IPS-18c (cell line): ENCODE results near the gene PLCXD3.

Experiments
- H3K4me3 ChIP-seq: 2 replicates; pipeline ENCODE4 v1.7.0; 2013; ENCODE audit warnings: low read depth, mild to moderate bottlenecking, low read length, moderate library complexity; ENCODE audit not compliant: insufficient read depth
- H3K9me3 ChIP-seq: one replicate; pipeline ENCODE4 v1.6.1; 2013; ENCODE audit warnings: mild to moderate bottlenecking, low read length, moderate library complexity; ENCODE audit not compliant: control insufficient read depth, insufficient read depth

The PLCXD3 gene

GRCh38 chr5:41432481-41433253 is 77.7 kb downstream of the PLCXD3 start:
- Histone ChIP-seq H3K4me3 (no peak overlapping the region), H3K9me3 (no peaks in the 10 kb centered on the region)

GRCh38 chr5:41427505-41427904 is 82.9 kb downstream of the PLCXD3 start:
- Histone ChIP-seq H3K4me3 (no peak overlapping the region), H3K9me3 (no peaks in the 10 kb centered on the region)

GRCh38 chr5:41425736-41426135 is 84.7 kb downstream of the PLCXD3 start:
- no peak overlapping the region for H3K4me3 ChIP-seq
- H3K9me3 ChIP-seq = no peaks in the 10 kb centered on the region

GRCh38 chr5:41420492-41421067 is 89.8 kb downstream of the PLCXD3 start:
- Histone ChIP-seq H3K9me3 (no peaks in the 10 kb centered on the region), H3K4me3 (no peak overlapping the region)

GRCh38 chr5:41418220-41419031 is 92.0 kb downstream of the PLCXD3 start:
- H3K4me3 ChIP-seq = no peak overlapping the region
- H3K9me3 ChIP-seq = no peaks in the 10 kb centered on the region

GRCh38 chr5:41416336-41416735 is 94.1 kb downstream of the PLCXD3 start:
- H3K4me3 ChIP-seq = no peak overlapping the region
- no peaks in the 10 kb centered on the region for H3K9me3 ChIP-seq

GRCh38 chr5:41415242-41415641 is 95.2 kb downstream of the PLCXD3 start:
- no peak overlapping the region for H3K4me3 ChIP-seq
- no peaks in the 10 kb centered on the region for H3K9me3 ChIP-seq

GRCh38 chr5:41414598-41414997 is 95.8 kb downstream of the PLCXD3 start:
- Histone ChIP-seq H3K4me3 (no peak overlapping the region), H3K9me3 (no peaks in the 10 kb centered on the region)

GRCh38 chr5:41413074-41413473 is 97.3 kb downstream of the PLCXD3 start:
- H3K9me3 ChIP-seq = no peaks in the 10 kb centered on the region

GRCh38 chr5:41412496-41412895 is 97.9 kb downstream of the PLCXD3 start:
- no peaks in the 10 kb centered on the region for H3K9me3 ChIP-seq
- no peak overlapping the region for H3K4me3 ChIP-seq

More at GRCh38 chr5:41413074-41413473, 97.3 kb downstream of the PLCXD3 start:
- H3K4me3 ChIP-seq = no peak overlapping the region

GRCh38 chr5:41410737-41411136 is 99.7 kb downstream of the PLCXD3 start:
- Histone ChIP-seq H3K4me3 (no peak overlapping the region), H3K9me3 (no peaks in the 10 kb centered on the region)

GRCh38 chr5:41410307-41410706 is 100.1 kb downstream of the PLCXD3 start:
- H3K4me3 ChIP-seq = no peak overlapping the region
- no peaks in the 10 kb centered on the region for H3K9me3 ChIP-seq

GRCh38 chr5:41408676-41409443 is 101.5 kb downstream of the PLCXD3 start:
- H3K4me3 ChIP-seq = no peak overlapping the region

GRCh38 chr5:41406936-41407335 is 103.5 kb downstream of the PLCXD3 start:
- Histone ChIP-seq H3K4me3 (no peak overlapping the region), H3K9me3 (no peaks in the 10 kb centered on the region)

More at GRCh38 chr5:41408676-41409443, 101.5 kb downstream of the PLCXD3 start:
- H3K9me3 ChIP-seq = no peaks in the 10 kb centered on the region

- Histone ChIP-seq H3K4me3 (no peak overlapping the region), H3K9me3 (no peaks in the 10 kb centered on the region)
Measured at GRCh38 chr5:41406424-41406823, 104.0 kb downstream of the PLCXD3 start.

- no peak overlapping the region for H3K4me3 ChIP-seq
- H3K9me3 ChIP-seq = no peaks in the 10 kb centered on the region
Measured at GRCh38 chr5:41404757-41405156, 105.6 kb downstream of the PLCXD3 start.

GRCh38 chr5:41403846-41404245 is 106.6 kb downstream of the PLCXD3 start:
- H3K4me3 ChIP-seq = no peak overlapping the region
- H3K9me3 ChIP-seq = peaks cover 3% of the 10 kb centered on the region
